Colonic mucosa (tissue), 4 donors: Measurements from ENCODE around the gene RPLP2. TPM values are rescaled to one million over a fixed set of nuclear protein-coding genes. Genes with fewer than 3 reads are reported as not detected.

Experiments
- DNase-seq: peaks from one replicate; pipeline ENCODE4 v3.0.0-alpha.2; 2020
- H3K27ac ChIP-seq: fragments of 200-600 bp; one replicate; pipeline ENCODE4 v1.8.0; 2021
- H3K27me3 ChIP-seq: fragments of 200-600 bp; one replicate; pipeline ENCODE4 v1.8.0; 2021
- H3K36me3 ChIP-seq: fragments of 200-600 bp; one replicate; pipeline ENCODE4 v1.8.0; 2021
- H3K4me1 ChIP-seq: fragments of 200-600 bp; one replicate; pipeline ENCODE4 v1.8.0; 2021; ENCODE audit warnings: mild to moderate bottlenecking
- H3K4me3 ChIP-seq: fragments of 200-600 bp; one replicate; pipeline ENCODE4 v1.8.0; 2021
- H3K9ac ChIP-seq, 2 donors: one replicate each; pipeline ENCODE4 v1.7.0; 2013; ENCODE audit warnings: control low read depth in 2 of 2, low read depth in 2 of 2, low read length in 2 of 2
- H3K9me3 ChIP-seq: fragments of 200-600 bp; one replicate; pipeline ENCODE4 v1.8.0; 2021
- intact Hi-C: fragments of 100-400 bp; cut with DNase I; formaldehyde crosslinking; loops from one replicate; pipeline ENCODE4 v1.14.1; 2022
- total RNA-seq, 2 donors: library from RNA; stranded (reverse); fragmentation: NEBNext Ultra II Directional in 1 of 2; extraction: Animal tissue kit (Norgen Biotek cat#: 25700) in 1 of 2; gene quantifications; one replicate each; pipeline ENCODE4 v1.2.1, GENCODE V29; 2021
- TF ChIP-seq, protein P1 (sequence below): fragments of 200-600 bp; IDR thresholded peaks from one replicate; pipeline ENCODE4 v1.8.0; 2022; ENCODE audit warnings: antibody characterized with exemption, mild to moderate bottlenecking
- donor health status: healthy.
- donor health status: DM: no; HTN: no; CAD: no.
- donor health status: DM: no; HTN: no; CAD: no.

The RPLP2 gene
- total RNA-seq, 2 donors from 2014 or later, result 2,068 to 2,303 TPM

DNA sequence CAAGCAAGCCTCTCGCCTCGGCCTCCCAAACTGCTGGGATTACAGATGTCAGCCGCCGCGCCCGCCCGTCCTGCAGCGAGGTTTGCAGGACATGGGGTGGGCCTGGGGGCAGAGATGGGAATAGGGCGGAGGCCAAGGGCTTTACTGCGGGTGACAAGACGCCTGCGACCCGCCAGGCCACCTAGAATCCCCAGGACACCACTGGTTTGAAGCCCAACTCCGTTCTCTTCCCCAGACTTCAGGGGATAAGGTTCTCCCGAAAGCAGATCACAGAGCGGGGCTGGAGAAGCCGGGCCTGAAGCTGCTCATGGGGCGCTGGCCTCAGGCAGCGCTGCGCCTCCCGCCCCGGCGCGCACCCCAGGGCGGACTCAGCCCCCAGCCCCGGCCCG lies 32.2 kb downstream of the RPLP2 start:
- Histone ChIP-seq H3K36me3 (peaks cover 17% of the 10 kb centered on the region), H3K9me3 (no peaks in the 10 kb centered on the region), H3K4me1 (peaks cover 27% of the 10 kb centered on the region), H3K9ac (peak overlapping the region; percentile 76 to 91), H3K27ac (peak overlapping the region; percentile 81), H3K4me3 (peak overlapping the region; percentile 99), H3K27me3 (no peaks in the 10 kb centered on the region)
- TF ChIP-seq, protein P1, sequence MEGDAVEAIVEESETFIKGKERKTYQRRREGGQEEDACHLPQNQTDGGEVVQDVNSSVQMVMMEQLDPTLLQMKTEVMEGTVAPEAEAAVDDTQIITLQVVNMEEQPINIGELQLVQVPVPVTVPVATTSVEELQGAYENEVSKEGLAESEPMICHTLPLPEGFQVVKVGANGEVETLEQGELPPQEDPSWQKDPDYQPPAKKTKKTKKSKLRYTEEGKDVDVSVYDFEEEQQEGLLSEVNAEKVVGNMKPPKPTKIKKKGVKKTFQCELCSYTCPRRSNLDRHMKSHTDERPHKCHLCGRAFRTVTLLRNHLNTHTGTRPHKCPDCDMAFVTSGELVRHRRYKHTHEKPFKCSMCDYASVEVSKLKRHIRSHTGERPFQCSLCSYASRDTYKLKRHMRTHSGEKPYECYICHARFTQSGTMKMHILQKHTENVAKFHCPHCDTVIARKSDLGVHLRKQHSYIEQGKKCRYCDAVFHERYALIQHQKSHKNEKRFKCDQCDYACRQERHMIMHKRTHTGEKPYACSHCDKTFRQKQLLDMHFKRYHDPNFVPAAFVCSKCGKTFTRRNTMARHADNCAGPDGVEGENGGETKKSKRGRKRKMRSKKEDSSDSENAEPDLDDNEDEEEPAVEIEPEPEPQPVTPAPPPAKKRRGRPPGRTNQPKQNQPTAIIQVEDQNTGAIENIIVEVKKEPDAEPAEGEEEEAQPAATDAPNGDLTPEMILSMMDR, result no peak
- intact Hi-C loops, result no loop called here
- no peak for DNase-seq

DNA sequence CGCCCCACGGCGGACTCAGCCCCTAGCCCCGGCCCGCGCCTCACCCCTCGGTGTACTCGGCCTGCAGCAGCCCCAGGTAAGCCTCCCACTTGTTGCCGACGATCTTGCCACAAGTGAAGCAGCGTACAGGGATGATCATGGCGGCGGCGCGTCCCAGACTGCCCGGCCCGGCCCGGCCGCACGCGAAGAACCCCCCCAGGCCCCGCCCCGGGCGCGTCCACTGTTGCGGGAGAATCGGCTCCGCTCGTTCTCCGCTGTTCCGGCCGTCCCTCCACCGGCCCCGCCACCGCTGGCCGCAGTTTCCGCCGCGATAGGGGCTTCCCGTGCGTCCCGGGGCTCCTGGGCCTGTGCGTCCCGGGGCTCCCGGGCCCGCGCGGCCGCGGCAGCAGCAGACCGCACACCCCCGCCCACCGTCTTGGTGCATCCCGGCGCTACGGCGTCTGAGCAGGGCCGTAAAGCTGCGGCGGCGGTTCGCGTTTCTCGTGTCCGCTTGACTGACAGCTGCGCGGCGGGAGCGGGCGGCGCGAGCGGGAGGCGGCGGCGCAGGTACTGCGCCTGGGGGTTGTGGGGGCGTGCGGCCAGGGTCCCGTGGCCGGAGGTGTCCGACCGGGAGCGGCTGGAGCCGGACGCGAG lies 32.7 kb downstream of the RPLP2 start, which contains the start of the genes POLR2L and TSPAN4:
POLR2L (minus strand) TSS at position 160 of the 633 bp plus-strand sequence; CDS start at position 139, 21 bp downstream.
TSPAN4 (plus strand) TSS at position 483 of the 633 bp plus-strand sequence. CDS start 7,453 bp downstream, outside the sequence.
- peak; percentile 91 for DNase-seq
- Histone ChIP-seq H3K4me1 (peaks cover 27% of the 10 kb centered on the region), H3K27ac (peak within 1 kb of the TSS; percentile 81), H3K27me3 (no peaks in the 10 kb centered on the region), H3K9me3 (no peaks in the 10 kb centered on the region), H3K9ac (peak within 1 kb of the TSS; percentile 76 to 91), H3K4me3 (peak within 1 kb of the TSS; percentile 99), H3K36me3 (peaks cover 12% of the 10 kb centered on the region)
- intact Hi-C loops, result no loop called here
- TF ChIP-seq, protein P1, result no peak

DNA sequence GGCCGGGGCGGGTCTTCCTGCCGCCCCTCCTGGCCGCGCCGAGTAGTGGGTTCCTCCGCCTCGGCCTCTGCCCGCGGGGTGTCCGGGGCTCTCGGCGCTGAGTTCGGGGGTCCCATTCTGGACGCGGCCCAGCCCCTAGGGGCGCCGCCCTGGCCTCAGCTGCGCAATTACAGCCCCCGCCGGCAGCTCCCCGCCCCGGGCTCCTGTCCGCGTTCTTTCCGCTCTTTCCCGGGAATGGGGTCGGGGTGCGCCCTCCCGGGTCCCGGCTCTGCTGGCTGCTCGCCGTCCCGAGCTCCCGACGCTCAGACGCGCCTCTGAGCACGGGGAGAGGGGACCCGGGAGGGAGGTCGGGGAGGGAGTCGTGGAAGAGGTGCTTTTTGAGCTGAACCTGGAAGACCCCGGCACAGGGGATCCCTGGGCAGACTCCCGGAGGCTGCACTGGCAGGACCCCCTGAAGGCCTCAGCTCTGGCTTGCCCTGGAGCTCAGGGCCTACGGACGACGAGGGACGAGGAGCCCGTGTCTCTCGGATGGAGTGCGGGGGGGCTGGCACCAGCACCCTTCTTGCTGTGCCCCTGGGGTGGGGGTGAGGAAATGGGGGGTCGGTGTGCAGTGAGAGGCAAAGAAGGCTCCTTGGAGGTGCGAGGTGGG lies 33.4 kb downstream of the RPLP2 start:
- Histone ChIP-seq H3K9me3 (no peaks in the 10 kb centered on the region), H3K27ac (peak overlapping the region; percentile 81), H3K4me3 (peak overlapping the region; percentile 99), H3K9ac (peak overlapping the region; percentile 66 to 69), H3K36me3 (peaks cover 8% of the 10 kb centered on the region), H3K4me1 (peaks cover 22% of the 10 kb centered on the region), H3K27me3 (no peaks in the 10 kb centered on the region)
- TF ChIP-seq, protein P1, result no peak
- intact Hi-C loops, result no loop called here
- DNase-seq, result no peak

DNA sequence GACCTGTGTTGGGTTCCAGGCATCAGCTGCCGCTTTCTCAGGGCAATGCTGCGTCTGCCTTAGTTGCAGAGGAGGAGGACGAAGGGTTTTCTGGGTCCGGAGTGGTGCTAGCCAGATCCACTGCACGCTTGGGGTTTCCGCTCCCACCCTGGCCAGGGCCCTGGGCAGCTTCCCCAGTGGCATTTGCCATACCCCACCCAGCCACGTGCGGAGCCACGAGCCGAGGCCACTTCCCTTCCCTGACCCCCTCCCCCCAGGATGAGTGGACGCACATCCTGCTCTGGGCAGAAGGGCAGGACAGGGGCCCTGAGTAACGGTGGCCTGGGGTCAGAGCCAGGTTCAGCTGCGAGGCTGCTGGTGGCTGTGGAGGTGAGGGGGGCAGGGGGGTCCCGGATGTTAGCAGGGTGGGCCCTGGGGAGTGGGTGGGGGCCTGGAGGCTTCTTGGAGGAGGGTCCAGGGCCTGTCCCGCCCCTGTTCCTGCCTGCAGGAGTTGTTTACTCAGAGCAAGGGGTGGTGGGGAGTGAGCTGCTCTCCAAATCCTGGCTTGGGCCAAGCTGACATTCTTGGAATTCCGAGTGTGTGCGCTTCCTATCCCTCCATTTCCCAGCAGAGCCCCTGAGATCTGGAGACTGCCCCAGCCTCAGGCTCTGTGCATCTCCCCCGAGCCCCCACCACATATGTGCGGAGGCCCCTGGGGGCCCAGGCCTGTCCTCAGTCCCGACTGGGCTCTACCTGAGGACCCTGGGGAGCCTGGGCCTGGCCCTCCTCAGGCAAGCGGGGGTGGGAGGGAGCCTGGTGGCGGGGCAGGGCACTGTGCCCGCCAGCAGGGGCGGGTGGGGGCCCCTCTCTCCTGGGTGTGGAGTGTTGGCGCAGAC lies 34.3 kb downstream of the RPLP2 start:
- peaks cover 7% of the 10 kb centered on the region for H3K27me3 ChIP-seq
- TF ChIP-seq, protein P1, result no peak
- intact Hi-C loops, result no loop called here
- H3K9me3 ChIP-seq, result no peaks in the 10 kb centered on the region
- peak; percentile 84 for DNase-seq
- H3K36me3 ChIP-seq, result peaks cover 8% of the 10 kb centered on the region
- H3K27ac ChIP-seq, result peak overlapping the region; percentile 81
- peaks cover 20% of the 10 kb centered on the region for H3K4me1 ChIP-seq
- H3K9ac ChIP-seq, result peak overlapping the region; percentile 66 to 69
- peak overlapping the region; percentile 99 for H3K4me3 ChIP-seq
